Measurements from ENCODE around the gene ZNF765.

GRCh38 chr19:53466726-53467484 is 72.0 kb downstream of the ZNF765 start:
- TF ChIP-seq CTCF (IDR thresholded peaks at IDR 0.05 in 8 of 11, conservative IDR thresholded peaks at IDR 0.05 in 3 of 11) (no peak), POLR2AphosphoS5 (IDR thresholded peaks at IDR 0.05) (no peak), POLR2A (IDR thresholded peaks at IDR 0.05) (no peak)
